ENCODE measurements around the gene CNIH2.

Gene CNIH2

GRCh38 chr11:66333220-66333877 lies 55.4 kb downstream of the CNIH2 start:
- no peak for FAIRE-seq

All from G401.6 (cell line).